Neuronal stem cell (in vitro differentiated cells): Measurements from ENCODE around the gene CMTM2.

Experiments
- DNase-seq: peaks from one replicate; pipeline ENCODE4 v3.0.0-alpha.2; 2013; ENCODE audit warnings: low spot score
- H2AFZ ChIP-seq: one replicate; pipeline ENCODE4 v1.6.1; 2013; ENCODE audit warnings: mild to moderate bottlenecking, low read length, inconsistent platforms
- H2AK5ac ChIP-seq: 2 replicates; pipeline ENCODE4 v1.6.1; 2013; ENCODE audit warnings: low read depth, mild to moderate bottlenecking, inconsistent platforms, low read length, moderate library complexity, mixed read lengths
- H2BK120ac ChIP-seq: 2 replicates; pipeline ENCODE4 v1.6.1; 2013; ENCODE audit warnings: low read depth, mild to moderate bottlenecking, inconsistent platforms, low read length, moderate library complexity, mixed read lengths
- H2BK12ac ChIP-seq: one replicate; pipeline ENCODE4 v1.6.1; 2013; ENCODE audit warnings: low read length, inconsistent platforms
- H2BK15ac ChIP-seq: 2 replicates; pipeline ENCODE4 v1.6.1; 2013; ENCODE audit warnings: mild to moderate bottlenecking, low read length, inconsistent platforms, mixed read lengths
- H2BK5ac ChIP-seq: one replicate; pipeline ENCODE4 v1.6.1; 2013; ENCODE audit warnings: inconsistent platforms, mild to moderate bottlenecking, low read length, moderate library complexity
- H3K14ac ChIP-seq: one replicate; pipeline ENCODE4 v1.6.1; 2013; ENCODE audit warnings: low read length, inconsistent platforms
- H3K18ac ChIP-seq: 2 replicates; pipeline ENCODE4 v1.6.1; 2013; ENCODE audit warnings: low read length, inconsistent platforms
- H3K23ac ChIP-seq: 2 replicates; pipeline ENCODE4 v1.6.1; 2013; ENCODE audit warnings: low read depth, mild to moderate bottlenecking, mixed read lengths, low read length, inconsistent platforms; ENCODE audit not compliant: poor library complexity
- H3K27ac ChIP-seq: replicated peaks from 3 replicates; pipeline ENCODE4 v1.5.1; 2013; ENCODE audit warnings: low read length, inconsistent platforms
- H3K27me3 ChIP-seq, 3 experiments: 2 replicates each; pipeline ENCODE4 v1.6.1; 2013; ENCODE audit warnings: low read length in 3 of 3, mild to moderate bottlenecking in 2 of 3, inconsistent platforms in 1 of 3, low read depth in 1 of 3, mixed read lengths in 1 of 3, moderate library complexity in 1 of 3; ENCODE audit not compliant: control insufficient read depth in 3 of 3, insufficient read depth in 3 of 3
- H3K36me3 ChIP-seq, 2 donors: replicated peaks in 1 of 2; 2 replicates each; pipeline ENCODE4 v1.6.1; 2013; ENCODE audit warnings: low read length in 2 of 2; ENCODE audit not compliant: control insufficient read depth in 2 of 2, insufficient read depth in 2 of 2
- H3K4ac ChIP-seq: 2 replicates; pipeline ENCODE4 v1.6.1; 2013; ENCODE audit warnings: inconsistent platforms, mild to moderate bottlenecking, low read length, moderate library complexity
- H3K4me1 ChIP-seq, 2 donors: 1 replicate in 1 of 2; 2 replicates in 1 of 2; pipeline ENCODE4 v1.6.1; 2013; ENCODE audit warnings: low read length in 2 of 2, low read depth in 1 of 2; ENCODE audit not compliant: control insufficient read depth in 2 of 2, insufficient read depth in 1 of 2
- H3K4me2 ChIP-seq: one replicate; pipeline ENCODE4 v1.6.1; 2013; ENCODE audit warnings: mild to moderate bottlenecking, low read length, inconsistent platforms; ENCODE audit not compliant: insufficient read depth, poor library complexity, severe bottlenecking
- H3K4me3 ChIP-seq, 2 donors: 2 replicates each; pipeline ENCODE4 v1.5.1; 2013; ENCODE audit warnings: low read length in 2 of 2, mild to moderate bottlenecking in 2 of 2, inconsistent platforms in 1 of 2, moderate library complexity in 1 of 2
- H3K79me1 ChIP-seq: one replicate; pipeline ENCODE4 v1.6.1; 2013; ENCODE audit warnings: low read depth, mild to moderate bottlenecking, inconsistent platforms, low read length, moderate library complexity
- H3K9ac ChIP-seq: one replicate; pipeline ENCODE4 v1.6.1; 2013; ENCODE audit warnings: mild to moderate bottlenecking, low read depth, low read length, inconsistent platforms; ENCODE audit not compliant: poor library complexity
- H3K9me3 ChIP-seq, 2 donors: replicated peaks in 1 of 2; 2 replicates each; pipeline versions ENCODE3 to v1.6.1; 2013; ENCODE audit warnings: low read length in 2 of 2, mild to moderate bottlenecking in 2 of 2, inconsistent platforms in 1 of 2, low read depth in 1 of 2, mixed read lengths in 1 of 2, moderate library complexity in 1 of 2; ENCODE audit not compliant: control insufficient read depth in 2 of 2, insufficient read depth in 1 of 2
- H4K8ac ChIP-seq: one replicate; pipeline ENCODE4 v1.6.1; 2013; ENCODE audit warnings: low read depth, mild to moderate bottlenecking, inconsistent platforms, low read length, moderate library complexity
- H4K91ac ChIP-seq: one replicate; pipeline ENCODE4 v1.6.1; 2013; ENCODE audit warnings: low read length, low read depth, mild to moderate bottlenecking, inconsistent platforms; ENCODE audit not compliant: poor library complexity
- WGBS, 2 donors: extraction: QIAGEN DNeasy Blood & Tissue Kit; methylation state at CpG; one replicate each; pipeline ENCODE4 v1.1.7; 2013; ENCODE audit warnings: missing lambda C conversion rate in 2 of 2, mixed read lengths in 1 of 2; ENCODE audit not compliant: insufficient read length in 2 of 2, insufficient replicate concordance in 1 of 2; ENCODE audit errors: extremely low coverage in 2 of 2; 5-methylcytosine and 5-hydroxymethylcytosine counted together

CMTM2 gene

GRCh38 chr16:66554495-66554894 is 24.8 kb upstream of the CMTM2 start:
- no peak overlapping the region for H2AK5ac ChIP-seq
- H3K4ac ChIP-seq: no peak overlapping the region
- no peak overlapping the region for H2BK15ac ChIP-seq
- no peak overlapping the region for H2AFZ ChIP-seq
- no peak overlapping the region for H3K23ac ChIP-seq
- H3K9me3 ChIP-seq: peaks cover 3 to 12% of the 10 kb centered on the region in 2 donors
- no peak overlapping the region for H4K8ac ChIP-seq
- no peak overlapping the region for H3K4me2 ChIP-seq
- H3K27me3 ChIP-seq: no peaks in the 10 kb centered on the region
- 100% methylated on average over 3 of the region's 6 CpGs; no CpG with 5 or more reads in 1 of the 2 donors for WGBS, 2 donors
- no peak overlapping the region for H3K4me3 ChIP-seq
- H2BK5ac ChIP-seq: no peak overlapping the region
- DNase-seq: no peak
- H3K27ac ChIP-seq: no peak overlapping the region
- H3K18ac ChIP-seq: no peak overlapping the region
- no peak overlapping the region for H4K91ac ChIP-seq
- H3K14ac ChIP-seq: no peak overlapping the region
- no peak overlapping the region for H2BK120ac ChIP-seq
- H3K36me3 ChIP-seq: peaks cover 2 to 31% of the 10 kb centered on the region in 2 donors
- H3K79me1 ChIP-seq: no peaks in the 10 kb centered on the region
- no peak overlapping the region for H2BK12ac ChIP-seq
- no peak overlapping the region for H3K9ac ChIP-seq
- peaks cover 6 to 8% of the 10 kb centered on the region in 2 donors for H3K4me1 ChIP-seq

GRCh38 chr16:66560107-66560506 is 19.2 kb upstream of the CMTM2 start:
- Histone ChIP-seq H3K14ac (no peak overlapping the region), H3K27ac (no peak overlapping the region), H3K23ac (no peak overlapping the region), H3K9me3 (no peaks in the 10 kb centered on the region), H3K36me3 (peaks cover 8 to 62% of the 10 kb centered on the region in 2 donors), H3K4ac (no peak overlapping the region), H3K18ac (no peak overlapping the region), H4K91ac (no peak overlapping the region), H3K27me3 (no peaks in the 10 kb centered on the region), H2BK120ac (no peak overlapping the region), H3K79me1 (no peaks in the 10 kb centered on the region), H3K4me3 (no peak overlapping the region), H2BK5ac (no peak overlapping the region), H3K4me1 (no peaks in the 10 kb centered on the region), H4K8ac (no peak overlapping the region), H2AK5ac (no peak overlapping the region), H3K4me2 (no peak overlapping the region), H2BK15ac (no peak overlapping the region), H2AFZ (no peak overlapping the region), H2BK12ac (no peak overlapping the region), H3K9ac (no peak overlapping the region)
- DNase-seq: no peak
- no CpG with 5 or more reads among the region's 1 CpG for WGBS, 2 donors

- H3K4me2 ChIP-seq: no peak overlapping the region
- H3K4ac ChIP-seq: no peak overlapping the region
- no peak overlapping the region for H2AK5ac ChIP-seq
- no peak for DNase-seq
- H3K9me3 ChIP-seq: no peaks in the 10 kb centered on the region
- H2BK12ac ChIP-seq: no peak overlapping the region
- H3K79me1 ChIP-seq: no peaks in the 10 kb centered on the region
- no peak overlapping the region for H3K27ac ChIP-seq
- no peak overlapping the region for H3K4me3 ChIP-seq
- H2BK120ac ChIP-seq: no peak overlapping the region
- H2BK15ac ChIP-seq: no peak overlapping the region
- H4K91ac ChIP-seq: no peak overlapping the region
- peaks cover 8 to 75% of the 10 kb centered on the region in 2 donors for H3K36me3 ChIP-seq
- H3K9ac ChIP-seq: no peak overlapping the region
- no peaks in the 10 kb centered on the region for H3K27me3 ChIP-seq
- H3K4me1 ChIP-seq: no peaks in the 10 kb centered on the region
- no peak overlapping the region for H4K8ac ChIP-seq
- H2BK5ac ChIP-seq: no peak overlapping the region
- H3K14ac ChIP-seq: no peak overlapping the region
- no CpG with 5 or more reads among the region's 3 CpGs for WGBS, 2 donors
- no peak overlapping the region for H3K23ac ChIP-seq
- no peak overlapping the region for H3K18ac ChIP-seq
- H2AFZ ChIP-seq: no peak overlapping the region
These were observed 17.7 kb upstream of the CMTM2 start for GRCh38 chr16:66561381-66562080.

GRCh38 chr16:66562409-66562808 is 16.9 kb upstream of the CMTM2 start:
- Histone ChIP-seq H3K36me3 (peaks cover 10 to 75% of the 10 kb centered on the region in 2 donors), H2BK12ac (no peak overlapping the region), H3K27me3 (no peaks in the 10 kb centered on the region), H2AFZ (no peak overlapping the region), H4K91ac (no peak overlapping the region), H3K14ac (no peak overlapping the region), H3K4me3 (no peak overlapping the region), H3K27ac (no peak overlapping the region), H2BK120ac (no peak overlapping the region), H2AK5ac (no peak overlapping the region), H3K4me1 (no peaks in the 10 kb centered on the region), H3K9me3 (peaks cover 0 to 2% of the 10 kb centered on the region in 2 donors), H3K79me1 (no peaks in the 10 kb centered on the region), H3K9ac (no peak overlapping the region), H3K4ac (no peak overlapping the region), H3K18ac (no peak overlapping the region), H3K4me2 (no peak overlapping the region), H2BK15ac (no peak overlapping the region), H2BK5ac (no peak overlapping the region), H4K8ac (no peak overlapping the region), H3K23ac (no peak overlapping the region)
- DNase-seq: no peak
- no CpG with 5 or more reads among the region's 1 CpG for WGBS, 2 donors
